ENCODE measurements around the gene LMAN2L.

LMAN2L gene

GRCh38 chr2:96688649-96689430 is 51.0 kb downstream of the LMAN2L start:
- no peak overlapping the region for H3K27ac ChIP-seq
- no peak overlapping the region for H3K4me3 ChIP-seq
- DNase-seq (ENCODE audit: low spot score): no peak
- TF ChIP-seq, protein P1, sequence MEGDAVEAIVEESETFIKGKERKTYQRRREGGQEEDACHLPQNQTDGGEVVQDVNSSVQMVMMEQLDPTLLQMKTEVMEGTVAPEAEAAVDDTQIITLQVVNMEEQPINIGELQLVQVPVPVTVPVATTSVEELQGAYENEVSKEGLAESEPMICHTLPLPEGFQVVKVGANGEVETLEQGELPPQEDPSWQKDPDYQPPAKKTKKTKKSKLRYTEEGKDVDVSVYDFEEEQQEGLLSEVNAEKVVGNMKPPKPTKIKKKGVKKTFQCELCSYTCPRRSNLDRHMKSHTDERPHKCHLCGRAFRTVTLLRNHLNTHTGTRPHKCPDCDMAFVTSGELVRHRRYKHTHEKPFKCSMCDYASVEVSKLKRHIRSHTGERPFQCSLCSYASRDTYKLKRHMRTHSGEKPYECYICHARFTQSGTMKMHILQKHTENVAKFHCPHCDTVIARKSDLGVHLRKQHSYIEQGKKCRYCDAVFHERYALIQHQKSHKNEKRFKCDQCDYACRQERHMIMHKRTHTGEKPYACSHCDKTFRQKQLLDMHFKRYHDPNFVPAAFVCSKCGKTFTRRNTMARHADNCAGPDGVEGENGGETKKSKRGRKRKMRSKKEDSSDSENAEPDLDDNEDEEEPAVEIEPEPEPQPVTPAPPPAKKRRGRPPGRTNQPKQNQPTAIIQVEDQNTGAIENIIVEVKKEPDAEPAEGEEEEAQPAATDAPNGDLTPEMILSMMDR (IDR thresholded peaks at IDR 0.05): no peak

- no peak for DNase-seq (ENCODE audit: low spot score)
- no peak overlapping the region for H3K27ac ChIP-seq
- H3K4me3 ChIP-seq: no peak overlapping the region
- TF ChIP-seq, protein P1 (IDR thresholded peaks at IDR 0.05): no peak
These were observed 51.9 kb downstream of the LMAN2L start for GRCh38 chr2:96687711-96688640.

DNA sequence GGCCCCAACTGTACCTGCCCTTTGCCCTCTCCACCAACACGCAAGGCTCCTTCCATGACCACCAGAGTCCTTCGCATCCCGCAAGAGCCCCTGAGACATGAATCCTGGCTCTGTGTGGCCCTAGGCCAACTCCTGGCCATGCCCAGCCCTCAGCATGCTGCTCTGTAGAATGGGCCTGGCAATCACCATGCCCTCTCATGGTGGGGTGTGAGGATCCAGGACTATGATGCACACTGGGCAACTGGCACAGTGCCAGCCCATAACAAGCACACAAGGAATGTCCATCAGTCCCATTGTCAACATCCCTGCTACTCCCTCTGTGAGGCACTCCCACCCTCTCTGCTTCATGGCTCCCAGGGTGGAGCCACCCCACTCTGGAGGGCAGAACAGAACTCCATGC is 52.6 kb downstream of the LMAN2L start:
- DNase-seq (ENCODE audit: low spot score): no peak
- TF ChIP-seq, protein P1 (IDR thresholded peaks at IDR 0.05): no peak
- H3K4me3 ChIP-seq: no peak overlapping the region
- H3K27ac ChIP-seq: no peak overlapping the region

DNA sequence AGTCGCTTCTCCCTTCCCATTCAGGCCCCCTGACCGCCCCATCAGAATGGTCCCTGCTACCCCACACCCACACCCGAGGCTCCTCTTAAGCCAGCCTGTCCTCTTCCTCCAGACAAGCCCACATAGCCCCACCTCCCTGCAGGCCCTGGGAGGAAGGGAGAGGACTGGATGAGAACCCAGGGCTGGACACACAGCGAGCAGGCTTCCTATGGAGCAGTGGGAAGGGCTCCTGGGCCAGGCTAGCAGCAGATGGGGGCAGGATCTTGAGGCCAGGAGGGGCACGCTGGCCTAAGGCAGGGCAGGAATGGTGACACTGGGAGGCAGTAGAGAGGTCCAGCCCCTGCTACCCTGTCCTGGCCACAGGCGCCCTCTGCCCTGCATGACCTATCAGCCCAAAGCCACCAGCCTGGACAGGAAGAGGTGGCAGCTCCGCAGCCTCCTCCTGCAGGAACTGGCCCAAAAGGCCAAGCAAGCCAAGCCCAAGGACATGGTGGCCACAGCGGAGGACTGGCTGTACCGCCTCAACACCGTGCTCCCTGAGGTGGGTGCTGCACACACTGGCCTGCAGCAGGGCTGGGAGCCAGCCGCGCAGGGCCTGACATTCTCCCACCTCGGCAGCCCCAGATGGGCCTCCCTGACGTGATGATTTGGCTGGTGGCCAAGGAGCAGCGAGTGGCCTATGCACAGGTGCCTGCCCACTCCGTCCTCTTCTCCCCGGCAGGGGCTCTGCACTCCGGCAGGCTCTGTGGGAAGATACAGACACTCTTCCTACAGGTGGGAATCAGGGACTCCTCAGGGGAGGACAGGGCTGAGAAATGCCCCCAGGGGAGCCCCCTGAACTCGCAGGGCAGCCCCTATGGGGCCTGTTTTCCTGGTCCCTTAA is 54.0 kb downstream of the LMAN2L start:
- no peak overlapping the region for H3K4me3 ChIP-seq
- TF ChIP-seq, protein P1 (IDR thresholded peaks at IDR 0.05): no peak
- no peak overlapping the region for H3K27ac ChIP-seq
- DNase-seq (ENCODE audit: low spot score): no peak

- Histone ChIP-seq H3K4me3 (no peak overlapping the region), H3K27ac (no peak overlapping the region)
- DNase-seq (ENCODE audit: low spot score): no peak
- TF ChIP-seq, protein P1 (IDR thresholded peaks at IDR 0.05): no peak
These were observed 54.8 kb downstream of the LMAN2L start for GRCh38 chr2:96684883-96685576.

All from coronary artery (tissue), 2 donors.